Endometrium (tissue), 2 donors: ENCODE measurements around the gene GULP1.
A peak's percentile ranks its signal among the peaks of the same experiment; 100 is the strongest.
"Not testable (repeated sequence)": the region's sequence is repeated elsewhere in the genome, so short reads cannot be mapped to it uniquely, and the experiment has no call there.

Experiments used
- FAIRE-seq: peaks from 2 replicates; lab custom pipeline; 2012; peaks lifted over from hg19 to GRCh38; lab: Jason Lieb, UNC
- donor health status: control.
- donor health status: control.

The GULP1 gene

GRCh38 chr2:188293601-188294351 is 2.1 kb downstream of the GULP1 start:
- FAIRE-seq = no peak

- no peak for FAIRE-seq
These were observed 2.8 kb downstream of the GULP1 start for GRCh38 chr2:188294352-188294926.

- FAIRE-seq = peak; percentile 15
These were observed 3.5 kb downstream of the GULP1 start for GRCh38 chr2:188295067-188295685.

GRCh38 chr2:188297978-188298377 is 6.3 kb downstream of the GULP1 start:
- FAIRE-seq = no peak

- not testable (repeated sequence) for FAIRE-seq
These were observed 7.3 kb downstream of the GULP1 start for GRCh38 chr2:188298937-188299371.

- FAIRE-seq = no peak
These were observed 11.8 kb downstream of the GULP1 start for GRCh38 chr2:188303363-188304031.

- FAIRE-seq = no peak
These were observed 13.6 kb downstream of the GULP1 start for GRCh38 chr2:188305271-188305670.

- FAIRE-seq = no peak
These were observed 14.6 kb downstream of the GULP1 start for GRCh38 chr2:188306271-188306670.

GRCh38 chr2:188307850-188308283 is 16.2 kb downstream of the GULP1 start:
- FAIRE-seq = no peak

GRCh38 chr2:188308483-188308882 is 16.8 kb downstream of the GULP1 start:
- FAIRE-seq = no peak

GRCh38 chr2:188309364-188309763 is 17.7 kb downstream of the GULP1 start:
- FAIRE-seq = no peak

- no peak for FAIRE-seq
These were observed 22.8 kb downstream of the GULP1 start for GRCh38 chr2:188314314-188315054.

- FAIRE-seq = no peak
These were observed 24.1 kb downstream of the GULP1 start for GRCh38 chr2:188315750-188316149.

- FAIRE-seq = no peak
These were observed 24.7 kb downstream of the GULP1 start for GRCh38 chr2:188316342-188316741.

- FAIRE-seq = no peak
These were observed 25.2 kb downstream of the GULP1 start for GRCh38 chr2:188316791-188317423.

GRCh38 chr2:188318161-188318749 is 26.6 kb downstream of the GULP1 start:
- no peak for FAIRE-seq

- no peak for FAIRE-seq
These were observed 28.2 kb downstream of the GULP1 start for GRCh38 chr2:188319838-188320237.

- FAIRE-seq = no peak
These were observed 29.2 kb downstream of the GULP1 start for GRCh38 chr2:188320861-188321260.

GRCh38 chr2:188322569-188323551 is 31.2 kb downstream of the GULP1 start:
- no peak for FAIRE-seq

GRCh38 chr2:188324067-188324466 is 32.4 kb downstream of the GULP1 start:
- FAIRE-seq = peak; percentile 15
